ENCODE results near the gene CARM1. TPM values are rescaled to one million over a fixed set of nuclear protein-coding genes. Genes with fewer than 3 reads are reported as not detected.
A peak's percentile ranks its signal among the peaks of the same experiment; 100 is the strongest.

Gene CARM1
- total RNA-seq, 6 experiments from 2014 or later: 67.2 to 82.1 (median 76.8) TPM

- no peak overlapping the region for H3K4me3 Mint-ChIP-seq
- H3K9me3 Mint-ChIP-seq: no peaks in the 10 kb centered on the region
- TF ChIP-seq CTCF (IDR thresholded peaks at IDR 0.05): no peak
- no peaks in the 10 kb centered on the region for H3K36me3 Mint-ChIP-seq (ENCODE audit: low read depth)
- H3K27me3 Mint-ChIP-seq (ENCODE audit: insufficient read depth): no peaks in the 10 kb centered on the region; the same call in none of the 2 replicates
- H3K27ac Mint-ChIP-seq: no peak overlapping the region
- no peak for DNase-seq
- H3K4me1 Mint-ChIP-seq (ENCODE audit: low read depth): peaks cover 14% of the 10 kb centered on the region
Observed at GRCh38 chr19:10895363-10895762, 24.0 kb downstream of the CARM1 start.

GRCh38 chr19:10895920-10896319, 24.6 kb downstream of the CARM1 start:
- H3K36me3 Mint-ChIP-seq (ENCODE audit: low read depth): no peaks in the 10 kb centered on the region
- no peak overlapping the region for H3K27ac Mint-ChIP-seq
- no peaks in the 10 kb centered on the region for H3K9me3 Mint-ChIP-seq
- DNase-seq: no peak
- TF ChIP-seq CTCF (IDR thresholded peaks at IDR 0.05): peak; percentile 35; the same call in 1 of the 2 replicates
- no peaks in the 10 kb centered on the region; the same call in none of the 2 replicates for H3K27me3 Mint-ChIP-seq (ENCODE audit: insufficient read depth)
- H3K4me3 Mint-ChIP-seq: no peak overlapping the region
- H3K4me1 Mint-ChIP-seq (ENCODE audit: low read depth): peaks cover 15% of the 10 kb centered on the region

- H3K9me3 Mint-ChIP-seq: no peaks in the 10 kb centered on the region
- peaks cover 15% of the 10 kb centered on the region for H3K4me1 Mint-ChIP-seq (ENCODE audit: low read depth)
- H3K36me3 Mint-ChIP-seq (ENCODE audit: low read depth): no peaks in the 10 kb centered on the region
- TF ChIP-seq CTCF (IDR thresholded peaks at IDR 0.05): no peak
- H3K4me3 Mint-ChIP-seq: no peak overlapping the region
- DNase-seq: no peak
- H3K27me3 Mint-ChIP-seq (ENCODE audit: insufficient read depth): no peaks in the 10 kb centered on the region; the same call in 1 of the 2 replicates
- H3K27ac Mint-ChIP-seq: 0 out of 2 replicates have a peak overlapping the region, but pooled peaks have one; percentile 8
Observed at GRCh38 chr19:10896851-10897526, 25.6 kb downstream of the CARM1 start.

GRCh38 chr19:10898633-10899032, 27.3 kb downstream of the CARM1 start:
- Mint-ChIP-seq H3K36me3 (ENCODE audit: low read depth) (0 out of 2 replicates have a peak, but pooled peaks cover 6% of the 10 kb centered on the region), H3K4me3 (no peak overlapping the region), H3K27ac (no peak overlapping the region), H3K4me1 (ENCODE audit: low read depth) (peaks cover 24% of the 10 kb centered on the region), H3K27me3 (ENCODE audit: insufficient read depth) (no peaks in the 10 kb centered on the region; the same call in 1 of the 2 replicates), H3K9me3 (no peaks in the 10 kb centered on the region)
- TF ChIP-seq CTCF (IDR thresholded peaks at IDR 0.05): no peak
- DNase-seq: no peak

GRCh38 chr19:10899151-10899653, 27.8 kb downstream of the CARM1 start:
- Mint-ChIP-seq H3K27ac (no peak overlapping the region), H3K4me1 (ENCODE audit: low read depth) (peaks cover 29% of the 10 kb centered on the region), H3K27me3 (ENCODE audit: insufficient read depth) (no peaks in the 10 kb centered on the region; the same call in 1 of the 2 replicates), H3K9me3 (no peaks in the 10 kb centered on the region), H3K4me3 (no peak overlapping the region), H3K36me3 (ENCODE audit: low read depth) (0 out of 2 replicates have a peak, but pooled peaks cover 6% of the 10 kb centered on the region)
- no peak for DNase-seq
- no peak for TF ChIP-seq CTCF (IDR thresholded peaks at IDR 0.05)
